ENCODE results near the gene PPIE. TPM values are rescaled to one million over a fixed set of nuclear protein-coding genes. Genes with fewer than 3 reads are reported as not detected.

Gene PPIE
- total and polyA plus RNA-seq, 2 donors (not counting 1 experiment from before 2014, with no cell fraction given) = 68.6 to 78.3 TPM

- Histone ChIP-seq H3K9me3 (ENCODE audit: control extremely low read depth in 1 of 3, control insufficient read depth in 2 of 3, insufficient read depth in 1 of 3, low read length in 2 of 3) (peaks cover 0 to 24% (median 0%) of the 10 kb centered on the region in 3 donors), H3K36me3 (replicated peaks in 1 of 2; ENCODE audit: control extremely low read depth in 1 of 2, control insufficient read depth in 1 of 2, extremely low read depth in 1 of 2, insufficient read depth in 2 of 2, low read length in 1 of 2) (no peaks in the 10 kb centered on the region), H3K79me2 (ENCODE audit: control insufficient read depth, insufficient read depth, low read length) (no peaks in the 10 kb centered on the region), H3K27ac (ENCODE audit: low read length in 2 of 2) (no peak overlapping the region), H4K20me1 (ENCODE audit: control insufficient read depth, insufficient read depth, low read length, poor library complexity, severe bottlenecking) (no peaks in the 10 kb centered on the region), H3K4me2 (replicated peaks; ENCODE audit: low read depth, low read length, poor library complexity, severe bottlenecking) (peak overlapping the region; percentile 93), H2AFZ (ENCODE audit: insufficient read depth, low read depth, low read length, poor library complexity, severe bottlenecking) (peak overlapping the region; percentile 69), H3K9ac (ENCODE audit: low read length) (peak overlapping the region; percentile 70), H3K4me3 (ENCODE audit: control extremely low read depth in 1 of 5, extremely low read depth in 1 of 5, insufficient read depth in 1 of 5, low read depth in 2 of 5, low read length in 4 of 5) (peak overlapping the region in 4 of 5 experiments; percentile 2 to 60 (median 46)), H3K27me3 (replicated peaks in 1 of 4; ENCODE audit: control extremely low read depth in 1 of 4, control insufficient read depth in 3 of 4, insufficient read depth in 4 of 4, low read length in 3 of 4) (peaks cover 0 to 63% (median 36%) of the 10 kb centered on the region in 4 experiments), H3K4me1 (ENCODE audit: control insufficient read depth in 2 of 2, insufficient read depth in 2 of 2, low read length in 2 of 2) (peaks cover 21 to 28% of the 10 kb centered on the region in 2 donors)
- TF ChIP-seq CTCF (IDR thresholded peaks at IDR 0.05) (no peak), EZH2 (IDR thresholded peaks at IDR 0.05; ENCODE audit: borderline replicate concordance, insufficient read depth, low read depth, low read length, poor library complexity, severe bottlenecking) (no peak)
- ChIA-PET CTCF (interaction anchor here (1.0 to 1.6 kb wide), 4 partner anchors 22 to 107 kb away, joined by 3 to 4 read pairs (median 3); no protein-coding TSS in a partner anchor), POLR2A (no interaction called here)
- Mint-ChIP-seq H3K4me1 (peaks cover 24% of the 10 kb centered on the region), H3K27me3 (peaks cover 68% of the 10 kb centered on the region), H3K27ac (no peak overlapping the region), H3K9me3 (ENCODE audit: insufficient read depth) (no peaks in the 10 kb centered on the region), H3K4me3 (peak overlapping the region; percentile 69)
- ATAC-seq (ENCODE audit: low read depth) = no peak
- intact Hi-C loops (cut with micrococcal nuclease) = no loop called here
- DNase-seq = peak; percentile 39
- WGBS (ENCODE audit: insufficient coverage) = 15% methylated on average over 54 of the region's 56 CpGs
Observed at GRCh38 chr1:39692152-39693074, 46.3 kb upstream of the PPIE start.

- no peaks in the 10 kb centered on the region for H3K79me2 ChIP-seq (ENCODE audit: control insufficient read depth, insufficient read depth, low read length)
- ChIA-PET CTCF (interaction anchor here (1.0 to 1.6 kb wide), 3 partner anchors 8 to 88 kb away, joined by 3 to 4 read pairs (median 4); no protein-coding TSS in a partner anchor), POLR2A (no interaction called here)
- Mint-ChIP-seq H3K4me3 (no peak overlapping the region), H3K9me3 (ENCODE audit: insufficient read depth) (no peaks in the 10 kb centered on the region), H3K4me1 (peaks cover 24% of the 10 kb centered on the region), H3K27ac (no peak overlapping the region), H3K27me3 (peaks cover 64% of the 10 kb centered on the region)
- H3K4me1 ChIP-seq (ENCODE audit: control insufficient read depth in 2 of 2, insufficient read depth in 2 of 2, low read length in 2 of 2) = peaks cover 21 to 28% of the 10 kb centered on the region in 2 donors
- WGBS (ENCODE audit: insufficient coverage) = 100% methylated on average over 1 of the region's 1 CpG
- no peak overlapping the region for H3K4me3 ChIP-seq (ENCODE audit: control extremely low read depth in 1 of 5, extremely low read depth in 1 of 5, insufficient read depth in 1 of 5, low read depth in 2 of 5, low read length in 4 of 5)
- no peaks in the 10 kb centered on the region for H3K36me3 ChIP-seq (replicated peaks in 1 of 2; ENCODE audit: control extremely low read depth in 1 of 2, control insufficient read depth in 1 of 2, extremely low read depth in 1 of 2, insufficient read depth in 2 of 2, low read length in 1 of 2)
- no peak for TF ChIP-seq EZH2 (IDR thresholded peaks at IDR 0.05; ENCODE audit: borderline replicate concordance, insufficient read depth, low read depth, low read length, poor library complexity, severe bottlenecking)
- TF ChIP-seq CTCF (IDR thresholded peaks at IDR 0.05) = no peak
- intact Hi-C loops (cut with micrococcal nuclease) = no loop called here
- H3K27me3 ChIP-seq (replicated peaks in 1 of 4; ENCODE audit: control extremely low read depth in 1 of 4, control insufficient read depth in 3 of 4, insufficient read depth in 4 of 4, low read length in 3 of 4) = peaks cover 0 to 50% (median 30%) of the 10 kb centered on the region in 4 experiments
- no peak overlapping the region for H3K27ac ChIP-seq (ENCODE audit: low read length in 2 of 2)
- no peak overlapping the region for H2AFZ ChIP-seq (ENCODE audit: insufficient read depth, low read depth, low read length, poor library complexity, severe bottlenecking)
- H3K4me2 ChIP-seq (replicated peaks; ENCODE audit: low read depth, low read length, poor library complexity, severe bottlenecking) = no peak overlapping the region
- DNase-seq = no peak
- no peaks in the 10 kb centered on the region for H4K20me1 ChIP-seq (ENCODE audit: control insufficient read depth, insufficient read depth, low read length, poor library complexity, severe bottlenecking)
- ATAC-seq (ENCODE audit: low read depth) = no peak
- H3K9ac ChIP-seq (ENCODE audit: low read length) = no peak overlapping the region
- peaks cover 0 to 24% (median 0%) of the 10 kb centered on the region in 3 donors for H3K9me3 ChIP-seq (ENCODE audit: control extremely low read depth in 1 of 3, control insufficient read depth in 2 of 3, insufficient read depth in 1 of 3, low read length in 2 of 3)
Observed at GRCh38 chr1:39694026-39694425, 44.7 kb upstream of the PPIE start.

All from B cell (primary cell).